TTC549 (cell line): ENCODE data around the gene USP28.
"Not testable (repeated sequence)": the region's sequence is repeated elsewhere in the genome, so short reads cannot be mapped to it uniquely, and the experiment has no call there.

ENCODE experiments used
- FAIRE-seq: peaks from 2 replicates; lab custom pipeline; 2012; peaks lifted over from hg19 to GRCh38; lab: Jason Lieb, UNC

USP28 gene

GRCh38 chr11:113838005-113838404 lies 37.4 kb downstream of the USP28 start:
- FAIRE-seq: no peak

GRCh38 chr11:113835306-113835705 lies 40.1 kb downstream of the USP28 start:
- no peak for FAIRE-seq

GRCh38 chr11:113833151-113833550 lies 42.2 kb downstream of the USP28 start:
- FAIRE-seq: no peak

- FAIRE-seq: no peak
Measured at GRCh38 chr11:113831314-113831713, 44.1 kb downstream of the USP28 start.

GRCh38 chr11:113829751-113830150 lies 45.6 kb downstream of the USP28 start:
- FAIRE-seq: no peak

- no peak for FAIRE-seq
Measured at GRCh38 chr11:113828191-113828590, 47.2 kb downstream of the USP28 start.

- no peak for FAIRE-seq
Measured at GRCh38 chr11:113827477-113827876, 47.9 kb downstream of the USP28 start.

GRCh38 chr11:113818426-113818825 lies 56.9 kb downstream of the USP28 start:
- FAIRE-seq: no peak

- no peak for FAIRE-seq
Measured at GRCh38 chr11:113817626-113818025, 57.7 kb downstream of the USP28 start.

- no peak for FAIRE-seq
Measured at GRCh38 chr11:113817162-113817561, 58.2 kb downstream of the USP28 start.

- FAIRE-seq: no peak
Measured at GRCh38 chr11:113814181-113814580, 61.2 kb downstream of the USP28 start.

GRCh38 chr11:113808931-113809330 lies 66.4 kb downstream of the USP28 start:
- FAIRE-seq: no peak

- no peak for FAIRE-seq
Measured at GRCh38 chr11:113806406-113806805, 69.0 kb downstream of the USP28 start.

- no peak for FAIRE-seq
Measured at GRCh38 chr11:113805640-113806039, 69.7 kb downstream of the USP28 start.

GRCh38 chr11:113802621-113803020 lies 72.8 kb downstream of the USP28 start:
- FAIRE-seq: no peak

GRCh38 chr11:113796663-113797259 lies 78.6 kb downstream of the USP28 start:
- FAIRE-seq: no peak

- FAIRE-seq: no peak
Measured at GRCh38 chr11:113789675-113790320, 85.6 kb downstream of the USP28 start.

- FAIRE-seq: not testable (repeated sequence)
Measured at GRCh38 chr11:113789016-113789415, 86.4 kb downstream of the USP28 start.

GRCh38 chr11:113782134-113782533 lies 93.2 kb downstream of the USP28 start:
- FAIRE-seq: no peak

- FAIRE-seq: no peak
Measured at GRCh38 chr11:113781682-113782081, 93.7 kb downstream of the USP28 start.

GRCh38 chr11:113779496-113779895 lies 95.9 kb downstream of the USP28 start, which contains the start of gene CLDN25:
TSS of gene CLDN25 (plus strand) at chr11:113779796. CDS start at chr11:113779796, 0 bp downstream.
- no peak for FAIRE-seq

- no peak for FAIRE-seq
Measured at GRCh38 chr11:113778111-113778910, 97.1 kb downstream of the USP28 start.

- no peak for FAIRE-seq
Measured at GRCh38 chr11:113774174-113774503, 101.2 kb downstream of the USP28 start.
